T-helper 17 cell (primary cell): Measurements from ENCODE around the gene NKD2. TPM values are rescaled to one million over a fixed set of nuclear protein-coding genes. Genes with fewer than 3 reads are reported as not detected.
A peak's percentile ranks its signal among the peaks of the same experiment; 100 is the strongest.
"Not testable (repeated sequence)": the region's sequence is repeated elsewhere in the genome, so short reads cannot be mapped to it uniquely, and the experiment has no call there.

Source experiments
- ATAC-seq: fragments of 150-1000 bp; cut with Tn5 transposase; 2 replicates; pipeline ENCODE4 v1.10.0; 2021; ENCODE audit warnings: mild to moderate bottlenecking, moderate library complexity
- DNase-seq, 3 donors: peaks; one replicate each; pipeline versions ENCODE4 v3.0.0 to v3.0.0-alpha.2; 2020 to 2021
- H3K9me3 ChIP-seq: one replicate; pipeline ENCODE4 v1.7.0; 2013; ENCODE audit warnings: low read length, mild to moderate bottlenecking; ENCODE audit not compliant: control insufficient read depth, poor library complexity, severe bottlenecking
- H3K27ac Mint-ChIP-seq: one replicate; pipeline ENCODE4 v1.8.0; 2022; ENCODE audit warnings: mild to moderate bottlenecking, moderate library complexity, mixed read lengths
- H3K27me3 Mint-ChIP-seq: one replicate; pipeline ENCODE4 v1.8.0; 2022; ENCODE audit warnings: mixed read lengths
- H3K36me3 Mint-ChIP-seq: one replicate; pipeline ENCODE4 v1.8.0; 2022; ENCODE audit warnings: low read depth, mixed read lengths
- H3K4me1 Mint-ChIP-seq: one replicate; pipeline ENCODE4 v1.8.0; 2022; ENCODE audit warnings: mild to moderate bottlenecking, mixed read lengths
- H3K4me3 Mint-ChIP-seq: one replicate; pipeline ENCODE4 v1.8.0; 2022; ENCODE audit warnings: mild to moderate bottlenecking, moderate library complexity, mixed read lengths
- total RNA-seq, 4 donors: library from RNA in 2 of 4; stranded (reverse) in 2 of 4; gene quantifications; one replicate each; pipeline ENCODE4 v1.2.3 and lab custom pipeline; 2022 to 2026

The NKD2 gene
- total RNA-seq, 2 donors from 2014 or later, result not detected

- Mint-ChIP-seq H3K27ac (peak overlapping the region; percentile 84), H3K27me3 (no peaks in the 10 kb centered on the region), H3K36me3 (peaks cover 6% of the 10 kb centered on the region), H3K4me3 (no peak overlapping the region), H3K4me1 (peaks cover 9% of the 10 kb centered on the region)
- ATAC-seq (no peak), DNase-seq (no peak)
- no peaks in the 10 kb centered on the region for H3K9me3 ChIP-seq
Observed at GRCh38 chr5:1081519-1081918, 72.9 kb downstream of the NKD2 start.

- not testable (repeated sequence) for H3K36me3 Mint-ChIP-seq, H3K9me3 ChIP-seq, H3K4me3 Mint-ChIP-seq, H3K4me1 Mint-ChIP-seq, H3K27me3 Mint-ChIP-seq, ATAC-seq, DNase-seq
- peak overlapping the region; percentile 61 for H3K27ac Mint-ChIP-seq
Observed at GRCh38 chr5:1083026-1083425, 74.4 kb downstream of the NKD2 start.

- no peak overlapping the region for H3K27ac Mint-ChIP-seq
- no peaks in the 10 kb centered on the region for H3K27me3 Mint-ChIP-seq
- H3K4me3 Mint-ChIP-seq, result no peak overlapping the region
- H3K9me3 ChIP-seq, result no peaks in the 10 kb centered on the region
- DNase-seq, result no peak
- peaks cover 6% of the 10 kb centered on the region for H3K36me3 Mint-ChIP-seq
- H3K4me1 Mint-ChIP-seq, result peaks cover 9% of the 10 kb centered on the region
- no peak for ATAC-seq
Observed at GRCh38 chr5:1083823-1084605, 75.4 kb downstream of the NKD2 start.

DNA sequence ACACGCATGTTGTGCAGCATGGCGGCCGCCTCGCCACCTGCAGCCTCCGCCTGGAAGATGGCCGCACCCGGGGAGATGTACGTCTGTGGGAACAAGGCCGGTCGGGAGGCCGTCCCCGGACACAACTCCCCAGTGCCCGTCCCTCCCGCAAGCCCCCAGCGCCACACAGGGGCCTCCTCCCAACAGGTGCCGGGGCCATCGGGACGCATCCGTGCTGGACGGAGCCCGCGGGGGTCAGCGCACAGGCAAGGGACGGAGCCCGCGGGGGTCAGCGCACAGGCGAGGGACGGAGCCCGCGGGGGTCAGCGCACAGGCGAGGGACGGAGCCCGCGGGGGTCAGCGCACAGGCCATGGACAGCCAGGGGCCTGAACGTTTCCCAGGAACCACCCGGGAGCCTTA, 76.8 kb downstream of the NKD2 start:
- Mint-ChIP-seq H3K4me3 (no peak overlapping the region), H3K36me3 (peaks cover 8% of the 10 kb centered on the region), H3K27me3 (no peaks in the 10 kb centered on the region), H3K4me1 (peaks cover 11% of the 10 kb centered on the region), H3K27ac (no peak overlapping the region)
- DNase-seq (no peak), ATAC-seq (no peak)
- no peaks in the 10 kb centered on the region for H3K9me3 ChIP-seq

DNA sequence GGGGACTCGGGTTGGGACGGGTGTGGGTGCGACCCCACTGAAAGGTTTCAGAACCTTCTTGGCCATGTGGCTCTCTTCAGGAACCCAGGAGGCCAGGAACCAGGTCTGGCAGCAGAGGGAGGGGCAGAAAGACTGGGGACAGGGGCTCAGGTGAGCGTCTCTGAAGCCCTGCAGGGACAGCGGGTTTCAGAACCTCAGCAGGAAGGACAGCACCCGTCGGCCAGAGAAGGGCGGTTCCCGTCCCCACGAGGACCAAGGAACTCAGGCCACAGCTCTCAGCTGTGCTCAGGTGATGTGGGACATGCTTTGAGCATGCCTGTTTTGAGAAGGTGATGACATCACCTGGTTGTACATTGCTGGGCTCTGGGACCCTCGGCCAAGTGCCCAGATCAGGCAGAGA, 77.5 kb downstream of the NKD2 start:
- H3K4me1 Mint-ChIP-seq, result peaks cover 7% of the 10 kb centered on the region
- H3K27me3 Mint-ChIP-seq, result no peaks in the 10 kb centered on the region
- H3K9me3 ChIP-seq, result no peaks in the 10 kb centered on the region
- DNase-seq (no peak), ATAC-seq (no peak)
- no peak overlapping the region for H3K4me3 Mint-ChIP-seq
- no peak overlapping the region for H3K27ac Mint-ChIP-seq
- peaks cover 4% of the 10 kb centered on the region for H3K36me3 Mint-ChIP-seq

- Mint-ChIP-seq H3K36me3 (peaks cover 4% of the 10 kb centered on the region), H3K4me1 (peaks cover 5% of the 10 kb centered on the region), H3K27ac (no peak overlapping the region), H3K4me3 (no peak overlapping the region), H3K27me3 (no peaks in the 10 kb centered on the region)
- H3K9me3 ChIP-seq, result no peaks in the 10 kb centered on the region
- ATAC-seq (no peak), DNase-seq (no peak)
Observed at GRCh38 chr5:1086871-1087270, 78.3 kb downstream of the NKD2 start.

- Mint-ChIP-seq H3K4me3 (no peak overlapping the region), H3K27ac (no peak overlapping the region), H3K4me1 (peaks cover 5% of the 10 kb centered on the region), H3K36me3 (peaks cover 4% of the 10 kb centered on the region), H3K27me3 (no peaks in the 10 kb centered on the region)
- DNase-seq (no peak), ATAC-seq (no peak)
- H3K9me3 ChIP-seq, result no peaks in the 10 kb centered on the region
Observed at GRCh38 chr5:1087428-1087827, 78.8 kb downstream of the NKD2 start.

DNA sequence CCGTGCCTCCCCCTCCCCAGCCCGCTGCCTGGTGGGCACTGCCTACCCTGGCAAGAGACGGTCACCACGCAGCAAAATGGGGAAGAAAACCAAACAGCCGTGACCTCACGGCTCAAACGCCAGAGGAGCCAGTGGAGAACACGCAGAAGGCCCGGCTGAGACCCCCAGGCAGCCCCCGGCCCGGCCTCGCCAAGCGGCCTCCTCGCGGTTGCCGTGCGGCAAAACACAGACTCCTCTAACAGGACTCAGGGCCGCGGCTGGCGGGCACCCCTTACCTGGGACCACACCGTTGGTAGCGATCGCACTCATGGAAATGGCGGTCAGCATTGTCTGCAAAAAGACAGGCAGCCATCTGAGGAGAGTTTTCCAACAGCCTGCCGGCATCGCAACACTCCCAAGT, 79.4 kb downstream of the NKD2 start:
- no peak for ATAC-seq
- peaks cover 5% of the 10 kb centered on the region for H3K4me1 Mint-ChIP-seq

More for the DNA sequence above, 79.4 kb downstream of the NKD2 start:
- Mint-ChIP-seq H3K27ac (no peak overlapping the region), H3K36me3 (peaks cover 4% of the 10 kb centered on the region), H3K4me3 (no peak overlapping the region), H3K27me3 (no peaks in the 10 kb centered on the region)
- no peaks in the 10 kb centered on the region for H3K9me3 ChIP-seq
- DNase-seq, result no peak

Other genes with a start within 250 kb of the NKD2 start
- 10 to 100 TPM in 1 of 2 donors, 1 to 10 TPM in 1; 9.3 to 31.2 TPM for gene ZDHHC11B, start 224.1 kb upstream of the NKD2 start, total RNA-seq
- gene ZDHHC11, start 157.8 kb upstream of the NKD2 start, total RNA-seq, result 10 to 100 TPM; 27.7 to 37.1 TPM
- 100 to 1,000 TPM; 179 to 200 TPM for gene BRD9, start 116.0 kb upstream of the NKD2 start, total RNA-seq
- gene TRIP13, start 115.9 kb upstream of the NKD2 start, total RNA-seq, result 1 to 10 TPM; 1.0 to 2.6 TPM
- gene SLC12A7, start 103.3 kb downstream of the NKD2 start, total RNA-seq, result 10 to 100 TPM; 36.6 to 88.0 TPM
- gene SLC6A19, start 192.8 kb downstream of the NKD2 start, total RNA-seq, result not detected
- gene SLC6A18, start 216.6 kb downstream of the NKD2 start, total RNA-seq, result not detected